Ovary (tissue), 9 donors: ENCODE data around the gene GFY. TPM values are rescaled to one million over a fixed set of nuclear protein-coding genes. Genes with fewer than 3 reads are reported as not detected.
A peak's percentile ranks its signal among the peaks of the same experiment; 100 is the strongest.

Source experiments
- DNase-seq, 5 donors: peaks; one replicate each; pipeline ENCODE4 v3.0.0-alpha.2; 2019 to 2020
- H3K27ac ChIP-seq, 2 donors: fragments of 200-600 bp; one replicate each; pipeline versions ENCODE4 v1.5.1 to v1.8.0; 2019 to 2022
- H3K27me3 ChIP-seq: fragments of 200-600 bp; one replicate; pipeline ENCODE4 v1.8.0; 2022
- H3K36me3 ChIP-seq: fragments of 200-600 bp; sonication (generic); one replicate; pipeline ENCODE4 v1.5.1; 2019
- H3K4me1 ChIP-seq: one replicate; pipeline ENCODE4 v1.8.1; 2013; ENCODE audit warnings: mild to moderate bottlenecking, moderate library complexity; ENCODE audit not compliant: insufficient read depth
- H3K4me3 ChIP-seq: fragments of 200-600 bp; sonication (generic); one replicate; pipeline ENCODE4 v1.5.1; 2017
- H3K9me3 ChIP-seq, 2 donors: fragments of 200-600 bp in 1 of 2; sonication (generic) in 1 of 2; one replicate each; pipeline versions ENCODE4 v1.5.1 to v1.8.1; 2013 to 2019; ENCODE audit warnings: mild to moderate bottlenecking in 1 of 2, moderate library complexity in 1 of 2
- EP300 ChIP-seq: sonication (generic); formaldehyde crosslinking; IDR thresholded peaks from one replicate; pipeline ENCODE4 v1.6.1; 2017; ENCODE audit warnings: antibody characterized with exemption
- POLR2A ChIP-seq: fragments of 450-650 bp; IDR thresholded peaks from one replicate; pipeline ENCODE4 v1.6.1; 2017; ENCODE audit warnings: antibody characterized with exemption, mild to moderate bottlenecking, moderate library complexity
- WGBS, 3 donors: extraction: QIAGEN DNeasy Blood & Tissue Kit in 1 of 3; methylation state at CpG; one replicate each; pipeline versions ENCODE4 v1.1.5 to v1.1.7; 2013 to 2017; 5-methylcytosine and 5-hydroxymethylcytosine counted together
- intact Hi-C, 4 donors: fragments of 100-400 bp; cut with DNase I; formaldehyde crosslinking; loops; one replicate each; pipeline versions ENCODE4 v1.11.0 to v1.15.1; 2022 to 2023
- polyA plus RNA-seq, 2 donors: library from polyadenylated mRNA; stranded (reverse); fragments of 200-250 nt in 1 of 2; fragments of 350-450 nt in 1 of 2; fragmentation: Illumina TruSeq in 1 of 2; extraction: RNeasy Lipid Tissue Mini Kit (QIAGEN cat#74804) in 1 of 2; gene quantifications; one replicate each; pipeline ENCODE4 v1.2.3, GENCODE V29; 2013 to 2014
- total RNA-seq, 7 donors: library from RNA; depleted of rRNA in 2 of 7; stranded (reverse); fragments of >200 nt in 2 of 7; fragmentation: NEBNext Ultra II Directional in 3 of 7; extraction: Animal tissue kit (Norgen Biotek cat#: 25700) in 3 of 7; gene quantifications; one replicate each; pipeline versions ENCODE4 v1.1.0 to v1.2.4, GENCODE V29; 2016 to 2023
- TF ChIP-seq, protein P1 (sequence below), 3 donors: fragments of 450-650 bp in 2 of 3; fragments of 200-600 bp in 1 of 3; IDR thresholded peaks; one replicate each; pipeline versions ENCODE4 v1.5.1 to v1.8.0; 2016 to 2022; ENCODE audit warnings: antibody characterized with exemption in 3 of 3, mild to moderate bottlenecking in 1 of 3
- donor health status: DM: no; HTN: no; CAD: no; lungs with moderate emphysema.
- donor health status: DM: no; HTN: no; CAD: no.
- donor health status: Bipolar disorder and iron deficiency.
- donor health status: DM: yes; HTN: yes; CAD: no.
- donor health status: DM: no; HTN: no; CAD: no.
- donor health status: DM: yes; HTN: yes; CAD: no.

GFY gene
- total and polyA plus RNA-seq, 9 donors, result not detected

DNA sequence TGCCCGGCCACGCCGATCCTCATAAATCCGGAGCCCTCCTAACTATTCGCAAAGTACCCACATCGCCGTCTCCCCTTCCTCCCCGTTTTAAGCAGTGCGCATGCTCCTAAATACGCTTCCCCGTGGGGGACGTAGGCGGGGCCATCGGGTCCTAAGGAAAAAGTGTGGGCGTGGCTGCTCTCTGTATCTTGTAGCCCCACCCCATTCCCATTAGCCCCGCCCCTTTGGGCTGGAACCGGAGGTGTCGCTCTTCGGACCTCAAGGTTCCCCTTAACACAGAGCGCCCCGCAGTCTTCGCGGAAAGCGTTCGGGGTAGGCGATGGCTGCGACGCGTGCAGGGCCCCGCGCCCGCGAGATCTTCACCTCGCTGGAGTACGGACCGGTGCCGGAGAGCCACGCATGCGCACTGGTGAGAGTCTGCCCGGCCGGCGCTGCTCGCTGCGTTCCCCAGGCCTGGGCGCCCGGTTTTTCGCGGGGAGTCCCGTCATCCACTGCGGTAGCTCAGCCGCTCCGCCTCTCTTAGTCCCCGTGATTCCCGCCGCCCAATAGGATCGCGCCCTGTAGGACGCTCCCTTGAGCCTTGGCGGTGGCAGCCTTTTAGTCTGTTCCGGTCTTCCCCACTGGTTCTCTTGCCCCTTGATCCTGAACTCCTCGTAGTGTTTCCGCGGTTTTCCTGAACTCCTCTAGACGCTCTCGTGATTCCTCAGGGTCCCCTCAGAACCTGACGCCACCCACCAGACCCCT, 28.0 kb downstream of the GFY start, which contains the start of gene ALDH16A1:
ALDH16A1 (plus strand) TSS at position 213 of the 744 bp plus-strand sequence; CDS start at position 320, 107 bp downstream.
- Histone ChIP-seq H3K4me1 (no peaks in the 10 kb centered on the region), H3K27me3 (no peaks in the 10 kb centered on the region), H3K4me3 (peak within 1 kb of the TSS; percentile 59), H3K27ac (peak within 1 kb of the TSS; percentile 86 to 95), H3K36me3 (no peaks in the 10 kb centered on the region), H3K9me3 (no peaks in the 10 kb centered on the region)
- TF ChIP-seq EP300, result no peak
- TF ChIP-seq, protein P1, sequence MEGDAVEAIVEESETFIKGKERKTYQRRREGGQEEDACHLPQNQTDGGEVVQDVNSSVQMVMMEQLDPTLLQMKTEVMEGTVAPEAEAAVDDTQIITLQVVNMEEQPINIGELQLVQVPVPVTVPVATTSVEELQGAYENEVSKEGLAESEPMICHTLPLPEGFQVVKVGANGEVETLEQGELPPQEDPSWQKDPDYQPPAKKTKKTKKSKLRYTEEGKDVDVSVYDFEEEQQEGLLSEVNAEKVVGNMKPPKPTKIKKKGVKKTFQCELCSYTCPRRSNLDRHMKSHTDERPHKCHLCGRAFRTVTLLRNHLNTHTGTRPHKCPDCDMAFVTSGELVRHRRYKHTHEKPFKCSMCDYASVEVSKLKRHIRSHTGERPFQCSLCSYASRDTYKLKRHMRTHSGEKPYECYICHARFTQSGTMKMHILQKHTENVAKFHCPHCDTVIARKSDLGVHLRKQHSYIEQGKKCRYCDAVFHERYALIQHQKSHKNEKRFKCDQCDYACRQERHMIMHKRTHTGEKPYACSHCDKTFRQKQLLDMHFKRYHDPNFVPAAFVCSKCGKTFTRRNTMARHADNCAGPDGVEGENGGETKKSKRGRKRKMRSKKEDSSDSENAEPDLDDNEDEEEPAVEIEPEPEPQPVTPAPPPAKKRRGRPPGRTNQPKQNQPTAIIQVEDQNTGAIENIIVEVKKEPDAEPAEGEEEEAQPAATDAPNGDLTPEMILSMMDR (IDR thresholded peaks at IDR 0.05), result peak in 1 of 3 donors; percentile 19
- peak; percentile 96 for TF ChIP-seq POLR2A
- intact Hi-C loops, result no loop called here
- peak; percentile 97 to 99 (median 98) for DNase-seq
- 0 to 1% (median 1%) methylated on average over 51 to 66 of the region's 66 CpGs for WGBS, 3 donors

DNA sequence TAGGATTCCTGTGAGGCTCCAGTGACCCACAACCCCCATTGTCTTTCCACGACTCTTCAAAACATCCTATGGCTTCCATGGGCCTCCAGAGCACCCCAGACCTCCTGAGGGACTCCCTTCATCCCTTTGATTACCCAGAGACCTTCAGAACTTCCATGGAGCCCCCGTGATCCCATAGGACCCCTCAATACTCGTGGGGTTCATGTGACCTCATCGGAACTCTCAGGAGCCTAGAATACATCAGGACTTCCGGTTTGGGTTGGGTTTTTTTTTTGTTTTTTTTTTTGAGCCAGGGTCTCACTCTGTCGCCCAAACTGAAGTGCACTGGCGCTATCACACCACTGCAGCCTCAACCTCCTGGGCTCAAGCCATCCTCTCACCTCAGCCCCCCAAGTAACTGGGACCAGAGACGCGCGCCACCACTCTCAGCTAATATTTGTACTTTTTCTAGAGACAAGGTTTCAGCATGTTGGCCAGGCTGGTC, 28.6 kb downstream of the GFY start:
- peak overlapping the region; percentile 86 to 95 for H3K27ac ChIP-seq
- intact Hi-C loops, result no loop called here
- WGBS, 3 donors, result 40 to 48% (median 41%) methylated on average over 10 of the region's 10 CpGs

DNA sequence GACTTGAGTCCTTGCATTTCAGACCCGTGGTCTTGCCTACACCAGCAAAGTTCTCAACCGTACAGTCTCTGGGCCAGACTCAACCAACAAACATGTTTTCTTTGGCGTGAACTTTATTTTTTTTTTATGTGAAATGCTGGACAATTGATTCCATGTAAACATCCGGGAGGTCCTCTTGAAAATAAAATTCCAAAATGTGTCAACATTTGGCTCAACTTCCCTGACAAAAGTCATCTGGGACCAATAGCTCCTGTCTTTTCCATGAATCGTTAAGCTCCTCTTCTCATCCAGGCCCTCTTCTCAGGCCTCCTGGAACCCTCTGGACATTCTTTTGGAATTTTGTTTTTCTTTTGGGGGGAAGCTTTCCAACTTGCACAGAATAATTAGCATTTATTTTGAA, 30.6 kb downstream of the GFY start:
- Histone ChIP-seq H3K4me3 (no peak overlapping the region), H3K9me3 (no peaks in the 10 kb centered on the region), H3K27me3 (no peaks in the 10 kb centered on the region), H3K27ac (peak overlapping the region in 1 of 2 donors; percentile 26), H3K36me3 (no peaks in the 10 kb centered on the region), H3K4me1 (no peaks in the 10 kb centered on the region)
- DNase-seq, result no peak
- 3 to 16% (median 5%) methylated on average over 5 of the region's 5 CpGs for WGBS, 3 donors
- TF ChIP-seq POLR2A (no peak), EP300 (no peak)
- TF ChIP-seq, protein P1 (IDR thresholded peaks at IDR 0.05), result no peak
- intact Hi-C loops, result no loop called here

More for the DNA sequence above, 28.6 kb downstream of the GFY start:
- H3K9me3 ChIP-seq, result no peaks in the 10 kb centered on the region
- peak overlapping the region; percentile 59 for H3K4me3 ChIP-seq
- no peaks in the 10 kb centered on the region for H3K36me3 ChIP-seq
- peak in 1 of 5 donors; percentile 48 for DNase-seq
- H3K27me3 ChIP-seq, result no peaks in the 10 kb centered on the region
- TF ChIP-seq, protein P1 (IDR thresholded peaks at IDR 0.05), result peak in 1 of 3 donors; percentile 4
- no peak for TF ChIP-seq POLR2A
- H3K4me1 ChIP-seq, result no peaks in the 10 kb centered on the region

DNA sequence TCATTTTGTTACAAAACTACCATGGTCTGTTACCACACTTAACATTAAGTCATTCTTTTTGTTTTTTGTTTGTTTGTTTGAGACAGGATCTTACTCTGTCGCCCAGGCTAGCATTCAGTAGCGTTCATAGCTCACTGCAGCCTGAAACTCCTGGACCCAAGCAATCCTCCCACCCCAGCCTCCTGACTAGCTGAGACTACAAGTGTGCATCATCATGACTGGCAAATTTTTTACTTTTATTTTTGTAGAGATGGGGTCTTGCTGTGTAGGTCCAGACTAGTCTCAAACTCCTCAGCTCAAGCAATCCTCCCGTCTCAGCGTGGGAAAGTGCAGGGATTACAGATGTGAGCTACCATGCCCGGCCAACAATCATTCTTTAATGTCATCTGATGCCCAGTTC, 31.1 kb downstream of the GFY start:
- peak overlapping the region in 1 of 2 donors; percentile 21 for H3K27ac ChIP-seq
- no peak overlapping the region for H3K4me3 ChIP-seq
- intact Hi-C loops, result no loop called here
- H3K9me3 ChIP-seq, result no peaks in the 10 kb centered on the region
- H3K36me3 ChIP-seq, result no peaks in the 10 kb centered on the region
- TF ChIP-seq POLR2A (no peak), EP300 (no peak)
- TF ChIP-seq, protein P1 (IDR thresholded peaks at IDR 0.05), result no peak
- H3K4me1 ChIP-seq, result no peaks in the 10 kb centered on the region
- no peak for DNase-seq
- 16 to 37% (median 25%) methylated on average over 5 of the region's 5 CpGs for WGBS, 3 donors
- no peaks in the 10 kb centered on the region for H3K27me3 ChIP-seq
